ENCODE measurements around the gene SIPA1L3.

DNA sequence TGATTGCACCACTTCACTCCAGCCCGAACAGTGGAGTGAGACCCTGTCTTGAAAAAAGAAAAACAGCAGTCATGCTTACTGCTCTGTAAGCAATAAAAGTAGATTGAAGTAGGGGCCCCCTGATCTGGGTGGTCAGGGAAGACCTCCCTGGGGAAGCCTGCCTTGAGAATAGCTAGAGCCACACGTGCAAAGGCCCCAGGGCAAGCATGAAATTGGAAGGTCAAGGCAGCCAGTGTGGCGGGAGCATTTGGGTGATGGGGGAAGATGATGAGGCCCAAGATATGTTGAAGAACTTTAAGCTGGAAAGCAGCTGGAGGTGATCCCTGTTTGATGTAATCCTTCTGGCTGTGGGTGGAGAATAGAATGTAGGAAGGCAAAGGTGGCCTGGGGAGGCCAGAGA, 104.4 kb downstream of the SIPA1L3 start:
- no peak for TF ChIP-seq FOSL1 (tag; conservative IDR thresholded peaks at IDR 0.05)
- TF ChIP-seq ZC3H11A (IDR thresholded peaks at IDR 0.05; ENCODE audit: low read depth, low read length) = no peak
- no peak for TF ChIP-seq ETV5 (CRISPR knock-in tag; IDR thresholded peaks at IDR 0.05; ENCODE audit: low read depth)

Data from K562 (cell line).